NK-92 (cell line): ENCODE results near the gene ARHGAP25.

Experiments
- DNase-seq: peaks from one replicate; lab custom pipeline; 2025; ENCODE audit not compliant: unreplicated experiment; lab: John Stamatoyannopoulos, UW

ARHGAP25 gene

GRCh38 chr2:68716604-68717304 is 17.9 kb upstream of the ARHGAP25 start:
- DNase-seq: no peak

GRCh38 chr2:68717305-68717661 is 17.3 kb upstream of the ARHGAP25 start:
- no peak for DNase-seq

- DNase-seq: no peak
Observed at GRCh38 chr2:68719912-68720311, 14.7 kb upstream of the ARHGAP25 start.

GRCh38 chr2:68720665-68721064 is 13.9 kb upstream of the ARHGAP25 start:
- no peak for DNase-seq

GRCh38 chr2:68721482-68722101 is 13.0 kb upstream of the ARHGAP25 start:
- no peak for DNase-seq

- no peak for DNase-seq
Observed at GRCh38 chr2:68722712-68723111, 11.9 kb upstream of the ARHGAP25 start.

- no peak for DNase-seq
Observed at GRCh38 chr2:68723181-68723580, 11.4 kb upstream of the ARHGAP25 start.

- DNase-seq: no peak
Observed at GRCh38 chr2:68726100-68726499, 8.5 kb upstream of the ARHGAP25 start.

GRCh38 chr2:68726608-68727367 is 7.8 kb upstream of the ARHGAP25 start:
- peak; percentile 48 for DNase-seq

- DNase-seq: no peak
Observed at GRCh38 chr2:68727683-68728375, 6.8 kb upstream of the ARHGAP25 start.

- DNase-seq: no peak
Observed at GRCh38 chr2:68730828-68731227, 3.8 kb upstream of the ARHGAP25 start.

GRCh38 chr2:68732036-68732932 is 2.3 kb upstream of the ARHGAP25 start:
- DNase-seq: no peak

- no peak for DNase-seq
Observed at GRCh38 chr2:68733365-68733764, 1.2 kb upstream of the ARHGAP25 start.

- no peak for DNase-seq
Observed at GRCh38 chr2:68734176-68734575, 435 bp upstream of the ARHGAP25 start.

- no peak for DNase-seq
Observed at GRCh38 chr2:68736086-68736485, 1.5 kb downstream of the ARHGAP25 start.

GRCh38 chr2:68737711-68738110 is 3.1 kb downstream of the ARHGAP25 start:
- DNase-seq: no peak

- no peak for DNase-seq
Observed at GRCh38 chr2:68738906-68739594, 4.4 kb downstream of the ARHGAP25 start.

- DNase-seq: no peak
Observed at GRCh38 chr2:68739595-68740399, 5.2 kb downstream of the ARHGAP25 start.

GRCh38 chr2:68740400-68740914 is 5.8 kb downstream of the ARHGAP25 start:
- no peak for DNase-seq
